ENCODE results near the gene KIR2DL4.
"Not testable (repeated sequence)": the region's sequence is repeated elsewhere in the genome, so short reads cannot be mapped to it uniquely, and the experiment has no call there.

DNA sequence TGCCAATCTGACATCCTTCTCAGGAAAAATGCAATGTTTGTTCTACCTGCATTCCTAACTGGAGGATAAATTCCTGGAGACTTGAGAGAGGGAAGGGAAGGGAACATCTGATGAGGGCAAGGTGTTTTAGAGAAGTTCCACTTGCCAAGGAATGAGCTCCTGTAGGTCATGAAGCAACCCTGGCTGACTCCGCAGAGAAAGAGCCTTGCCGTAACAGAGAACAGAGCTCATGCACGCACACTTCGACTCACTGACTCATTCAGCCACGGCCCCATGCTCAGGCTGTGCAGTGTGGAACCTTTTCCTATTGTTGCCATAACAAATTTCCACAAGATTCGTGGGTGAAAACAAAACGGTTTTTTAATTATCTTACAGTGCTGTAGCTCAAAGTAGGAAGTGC lies 24.5 kb upstream of the KIR2DL4 start:
- TF ChIP-seq POLR2AphosphoS5 (IDR thresholded peaks at IDR 0.05; ENCODE audit: borderline replicate concordance, low read depth, low read length); EZH2 (IDR thresholded peaks at IDR 0.05): not testable (repeated sequence)

All from SK-N-MC (cell line).